GM10266 (cell line): Measurements from ENCODE around the gene CNTLN.
"Not testable (repeated sequence)": the region's sequence is repeated elsewhere in the genome, so short reads cannot be mapped to it uniquely, and the experiment has no call there.

Source experiments
- DNase-seq: peaks from one replicate; pipeline ENCODE4 v3.0.0; 2012; ENCODE audit errors: extremely low spot score
- TF ChIP-seq, protein P1 (sequence below): IDR thresholded peaks from 2 replicates; pipeline ENCODE4 v1.5.1; 2012; ENCODE audit warnings: mild to moderate bottlenecking, low read depth; ENCODE audit not compliant: control insufficient read depth, insufficient read depth; ENCODE audit errors: missing control alignments

CNTLN gene

DNA sequence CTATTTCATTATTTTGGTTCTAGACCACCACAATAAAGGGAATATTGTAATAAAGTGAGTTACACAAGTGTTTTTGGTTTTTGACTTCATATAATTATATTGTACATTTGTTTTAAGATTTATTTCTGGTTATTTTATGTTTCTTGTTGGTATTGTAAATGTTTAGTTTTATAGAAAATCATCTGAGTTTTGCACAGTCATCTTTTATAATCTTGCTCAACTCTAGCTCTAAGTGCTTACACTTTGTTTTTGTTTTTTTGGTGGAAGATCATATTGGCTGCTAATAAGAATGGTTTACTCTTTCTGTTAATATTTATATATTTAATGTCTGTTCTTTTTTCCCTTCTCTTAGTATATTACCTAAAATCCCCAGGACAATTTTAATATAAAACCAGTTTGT lies 135.0 kb downstream of the CNTLN start:
- DNase-seq, result no peak
- TF ChIP-seq, protein P1, sequence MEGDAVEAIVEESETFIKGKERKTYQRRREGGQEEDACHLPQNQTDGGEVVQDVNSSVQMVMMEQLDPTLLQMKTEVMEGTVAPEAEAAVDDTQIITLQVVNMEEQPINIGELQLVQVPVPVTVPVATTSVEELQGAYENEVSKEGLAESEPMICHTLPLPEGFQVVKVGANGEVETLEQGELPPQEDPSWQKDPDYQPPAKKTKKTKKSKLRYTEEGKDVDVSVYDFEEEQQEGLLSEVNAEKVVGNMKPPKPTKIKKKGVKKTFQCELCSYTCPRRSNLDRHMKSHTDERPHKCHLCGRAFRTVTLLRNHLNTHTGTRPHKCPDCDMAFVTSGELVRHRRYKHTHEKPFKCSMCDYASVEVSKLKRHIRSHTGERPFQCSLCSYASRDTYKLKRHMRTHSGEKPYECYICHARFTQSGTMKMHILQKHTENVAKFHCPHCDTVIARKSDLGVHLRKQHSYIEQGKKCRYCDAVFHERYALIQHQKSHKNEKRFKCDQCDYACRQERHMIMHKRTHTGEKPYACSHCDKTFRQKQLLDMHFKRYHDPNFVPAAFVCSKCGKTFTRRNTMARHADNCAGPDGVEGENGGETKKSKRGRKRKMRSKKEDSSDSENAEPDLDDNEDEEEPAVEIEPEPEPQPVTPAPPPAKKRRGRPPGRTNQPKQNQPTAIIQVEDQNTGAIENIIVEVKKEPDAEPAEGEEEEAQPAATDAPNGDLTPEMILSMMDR, result no peak

DNA sequence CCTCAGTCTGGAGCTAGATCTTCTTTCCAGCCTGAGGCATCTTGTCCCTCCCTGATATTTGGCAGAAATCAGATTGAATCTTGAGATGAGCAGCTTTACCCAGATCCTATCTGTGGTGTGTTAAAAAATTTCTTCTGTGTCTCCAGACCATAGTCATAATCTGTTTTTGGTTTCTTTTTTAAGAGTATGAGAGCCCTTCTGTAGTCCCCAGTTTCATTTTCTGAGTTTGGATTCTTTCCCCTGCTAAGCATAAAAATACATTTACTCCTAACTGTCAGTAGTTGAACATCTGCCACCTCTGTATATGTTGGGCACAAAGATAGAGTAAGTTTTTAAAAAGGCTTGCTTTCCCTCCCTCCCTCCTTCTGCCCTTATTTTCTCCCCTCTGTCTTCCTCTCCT lies 137.7 kb downstream of the CNTLN start:
- no peak for DNase-seq
- TF ChIP-seq, protein P1, result no peak

DNA sequence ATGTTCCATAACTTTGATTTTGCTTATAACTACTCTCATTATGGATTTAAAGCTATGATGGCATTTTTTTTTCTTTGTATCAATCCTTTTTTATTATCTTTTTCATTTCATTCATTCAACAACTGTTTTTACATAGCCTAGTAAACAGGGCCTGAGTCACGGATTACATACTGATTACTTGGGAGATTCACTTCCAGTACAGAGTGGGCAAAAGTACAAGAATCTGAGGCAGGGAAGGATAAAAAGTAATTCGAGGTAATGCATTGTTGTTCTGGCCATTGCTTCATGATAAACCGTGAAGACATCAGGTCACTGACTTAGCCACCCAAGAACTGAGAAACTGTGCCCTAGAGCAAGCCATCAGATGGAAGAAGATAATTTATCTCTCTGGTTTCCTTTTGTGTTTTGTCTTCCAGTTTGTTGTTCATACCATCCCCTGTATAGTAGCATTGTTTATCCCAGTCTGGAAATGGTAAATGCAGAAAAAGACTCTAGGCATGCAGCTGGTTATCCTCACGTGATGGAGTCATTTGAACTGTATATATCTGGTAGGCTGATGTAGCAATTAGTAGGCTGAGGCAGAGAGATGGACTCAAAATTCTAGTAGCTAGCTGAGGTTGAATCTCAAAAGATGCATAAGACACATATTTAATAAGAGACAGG lies 145.6 kb downstream of the CNTLN start:
- DNase-seq, result no peak

GRCh38 chr9:17290673-17291072 lies 155.8 kb downstream of the CNTLN start:
- not testable (repeated sequence) for DNase-seq

More for the DNA sequence above, 145.6 kb downstream of the CNTLN start:
- TF ChIP-seq, protein P1, result no peak

DNA sequence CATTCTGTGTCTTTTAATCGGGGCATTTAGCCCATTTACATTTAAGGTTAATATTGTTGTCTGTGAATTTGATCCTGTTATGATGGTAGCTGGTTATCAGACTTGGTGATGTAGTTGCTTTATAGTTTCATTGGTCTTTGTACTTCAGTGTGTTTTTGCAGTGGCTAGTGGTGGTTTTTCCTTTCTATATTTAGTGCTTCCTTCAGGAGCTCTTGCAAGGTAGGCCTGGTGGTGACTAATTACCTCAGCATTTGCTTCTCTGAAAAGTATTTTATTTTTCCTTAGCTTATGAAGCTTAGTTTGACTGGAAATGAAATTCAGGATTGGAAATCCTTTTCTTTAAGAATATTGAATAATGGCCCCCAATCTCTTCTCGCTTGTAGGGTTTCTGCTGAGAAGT lies 156.9 kb downstream of the CNTLN start:
- TF ChIP-seq, protein P1, result no peak
- DNase-seq, result no peak

- TF ChIP-seq, protein P1, result no peak
- DNase-seq, result no peak
Observed at GRCh38 chr9:17293685-17294084, 158.8 kb downstream of the CNTLN start.

DNA sequence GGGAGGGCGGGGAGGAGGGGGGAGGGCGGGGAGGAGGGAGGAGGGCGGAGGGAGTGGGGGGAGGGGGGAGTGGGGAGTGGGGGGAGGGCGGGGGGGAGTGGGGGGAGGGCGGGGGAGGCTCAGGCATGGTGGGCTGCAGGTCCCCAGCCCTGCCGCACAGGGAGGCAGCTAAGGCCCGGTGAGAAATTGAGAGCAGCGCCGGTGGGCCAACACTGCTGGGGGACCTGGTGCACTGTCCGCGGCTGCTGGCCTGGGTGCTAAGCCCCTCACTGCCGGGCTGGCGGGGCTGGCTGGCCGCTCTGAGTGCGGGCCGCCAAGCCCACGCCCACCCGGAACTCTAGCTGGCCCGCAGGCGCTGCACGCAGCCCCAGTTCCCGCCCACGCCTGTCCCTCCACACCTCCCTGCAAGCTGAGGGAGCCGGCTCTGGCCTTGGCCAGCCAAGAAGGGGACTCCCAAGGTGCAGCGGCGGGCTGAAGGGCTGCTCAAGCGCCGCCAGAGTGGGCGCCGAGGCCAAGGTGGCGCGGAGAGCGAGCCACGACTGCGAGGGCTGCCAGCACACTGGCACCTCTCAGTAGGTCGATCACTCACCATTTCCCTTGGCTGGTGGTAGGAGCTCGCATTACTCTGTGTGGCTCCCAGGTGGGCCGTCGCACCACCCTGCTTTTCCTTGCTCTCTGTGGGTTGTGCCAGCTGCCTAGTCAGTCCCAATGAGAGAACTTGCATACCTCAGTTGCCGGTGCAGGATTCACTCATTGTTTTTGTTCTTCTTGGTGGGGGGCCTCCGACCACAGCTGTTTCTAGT lies 160.2 kb downstream of the CNTLN start:
- TF ChIP-seq, protein P1, result no peak
- DNase-seq, result no peak
